Activated T-cell treated with anti-CD3 and anti-CD28 coated beads, Interleukin-2, amount 50 U/mL, for 1 hour (primary cell): Measurements from ENCODE around the gene KIF1C.
A peak's percentile ranks its signal among the peaks of the same experiment; 100 is the strongest.
"Not testable (repeated sequence)": the region's sequence is repeated elsewhere in the genome, so short reads cannot be mapped to it uniquely, and the experiment has no call there.

Source experiments
- DNase-seq: peaks from one replicate; pipeline ENCODE4 v3.0.0-alpha.2; 2020

Gene KIF1C

GRCh38 chr17:5045496-5045895 is 47.7 kb downstream of the KIF1C start:
- DNase-seq: no peak

- DNase-seq: no peak
These were observed 49.7 kb downstream of the KIF1C start for GRCh38 chr17:5047446-5047845.

GRCh38 chr17:5049314-5049841 is 51.6 kb downstream of the KIF1C start:
- DNase-seq: peak; percentile 68

- no peak for DNase-seq
These were observed 52.5 kb downstream of the KIF1C start for GRCh38 chr17:5050278-5050677.

- no peak for DNase-seq
These were observed 57.8 kb downstream of the KIF1C start for GRCh38 chr17:5055543-5055942.

GRCh38 chr17:5065227-5065744 is 67.5 kb downstream of the KIF1C start:
- no peak for DNase-seq

- no peak for DNase-seq
These were observed 70.5 kb downstream of the KIF1C start for GRCh38 chr17:5068236-5068635.

GRCh38 chr17:5069724-5070123 is 72.0 kb downstream of the KIF1C start:
- no peak for DNase-seq

GRCh38 chr17:5075472-5075871 is 77.7 kb downstream of the KIF1C start:
- DNase-seq: not testable (repeated sequence)

GRCh38 chr17:5077275-5077674 is 79.5 kb downstream of the KIF1C start:
- DNase-seq: not testable (repeated sequence)

GRCh38 chr17:5077781-5078105 is 80.0 kb downstream of the KIF1C start:
- no peak for DNase-seq
